ENCODE results near the gene PORCN. TPM values are rescaled to one million over a fixed set of nuclear protein-coding genes. Genes with fewer than 3 reads are reported as not detected.

Gene PORCN
- total and polyA plus RNA-seq, 9 of the 15 experiments (the other 6 are each of a cell fraction or from before 2014, with no cell fraction given), result 0.34 to 5.1 (median 2.8) TPM

DNA sequence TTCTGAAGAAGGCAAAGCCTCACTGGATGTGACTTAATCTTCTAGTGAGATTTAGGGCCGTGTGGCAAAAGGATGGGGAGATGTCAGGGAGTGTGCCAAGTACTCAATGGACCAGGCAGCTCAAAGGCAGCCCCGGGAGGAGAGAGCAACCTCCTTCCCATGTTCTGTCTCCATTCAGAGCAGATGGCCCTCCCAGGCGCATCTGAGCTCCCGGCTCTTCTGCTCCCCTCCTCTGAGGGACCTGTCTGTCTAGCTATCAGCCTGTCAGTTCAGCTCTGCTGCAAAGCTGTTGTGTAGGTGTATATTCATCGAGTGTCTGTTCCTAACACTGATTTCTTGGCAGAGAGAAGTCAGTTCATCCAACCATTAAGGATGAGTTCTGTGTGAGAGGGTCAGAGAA is 10.9 kb upstream of the PORCN start (continued):
- TF ChIP-seq, protein P1, sequence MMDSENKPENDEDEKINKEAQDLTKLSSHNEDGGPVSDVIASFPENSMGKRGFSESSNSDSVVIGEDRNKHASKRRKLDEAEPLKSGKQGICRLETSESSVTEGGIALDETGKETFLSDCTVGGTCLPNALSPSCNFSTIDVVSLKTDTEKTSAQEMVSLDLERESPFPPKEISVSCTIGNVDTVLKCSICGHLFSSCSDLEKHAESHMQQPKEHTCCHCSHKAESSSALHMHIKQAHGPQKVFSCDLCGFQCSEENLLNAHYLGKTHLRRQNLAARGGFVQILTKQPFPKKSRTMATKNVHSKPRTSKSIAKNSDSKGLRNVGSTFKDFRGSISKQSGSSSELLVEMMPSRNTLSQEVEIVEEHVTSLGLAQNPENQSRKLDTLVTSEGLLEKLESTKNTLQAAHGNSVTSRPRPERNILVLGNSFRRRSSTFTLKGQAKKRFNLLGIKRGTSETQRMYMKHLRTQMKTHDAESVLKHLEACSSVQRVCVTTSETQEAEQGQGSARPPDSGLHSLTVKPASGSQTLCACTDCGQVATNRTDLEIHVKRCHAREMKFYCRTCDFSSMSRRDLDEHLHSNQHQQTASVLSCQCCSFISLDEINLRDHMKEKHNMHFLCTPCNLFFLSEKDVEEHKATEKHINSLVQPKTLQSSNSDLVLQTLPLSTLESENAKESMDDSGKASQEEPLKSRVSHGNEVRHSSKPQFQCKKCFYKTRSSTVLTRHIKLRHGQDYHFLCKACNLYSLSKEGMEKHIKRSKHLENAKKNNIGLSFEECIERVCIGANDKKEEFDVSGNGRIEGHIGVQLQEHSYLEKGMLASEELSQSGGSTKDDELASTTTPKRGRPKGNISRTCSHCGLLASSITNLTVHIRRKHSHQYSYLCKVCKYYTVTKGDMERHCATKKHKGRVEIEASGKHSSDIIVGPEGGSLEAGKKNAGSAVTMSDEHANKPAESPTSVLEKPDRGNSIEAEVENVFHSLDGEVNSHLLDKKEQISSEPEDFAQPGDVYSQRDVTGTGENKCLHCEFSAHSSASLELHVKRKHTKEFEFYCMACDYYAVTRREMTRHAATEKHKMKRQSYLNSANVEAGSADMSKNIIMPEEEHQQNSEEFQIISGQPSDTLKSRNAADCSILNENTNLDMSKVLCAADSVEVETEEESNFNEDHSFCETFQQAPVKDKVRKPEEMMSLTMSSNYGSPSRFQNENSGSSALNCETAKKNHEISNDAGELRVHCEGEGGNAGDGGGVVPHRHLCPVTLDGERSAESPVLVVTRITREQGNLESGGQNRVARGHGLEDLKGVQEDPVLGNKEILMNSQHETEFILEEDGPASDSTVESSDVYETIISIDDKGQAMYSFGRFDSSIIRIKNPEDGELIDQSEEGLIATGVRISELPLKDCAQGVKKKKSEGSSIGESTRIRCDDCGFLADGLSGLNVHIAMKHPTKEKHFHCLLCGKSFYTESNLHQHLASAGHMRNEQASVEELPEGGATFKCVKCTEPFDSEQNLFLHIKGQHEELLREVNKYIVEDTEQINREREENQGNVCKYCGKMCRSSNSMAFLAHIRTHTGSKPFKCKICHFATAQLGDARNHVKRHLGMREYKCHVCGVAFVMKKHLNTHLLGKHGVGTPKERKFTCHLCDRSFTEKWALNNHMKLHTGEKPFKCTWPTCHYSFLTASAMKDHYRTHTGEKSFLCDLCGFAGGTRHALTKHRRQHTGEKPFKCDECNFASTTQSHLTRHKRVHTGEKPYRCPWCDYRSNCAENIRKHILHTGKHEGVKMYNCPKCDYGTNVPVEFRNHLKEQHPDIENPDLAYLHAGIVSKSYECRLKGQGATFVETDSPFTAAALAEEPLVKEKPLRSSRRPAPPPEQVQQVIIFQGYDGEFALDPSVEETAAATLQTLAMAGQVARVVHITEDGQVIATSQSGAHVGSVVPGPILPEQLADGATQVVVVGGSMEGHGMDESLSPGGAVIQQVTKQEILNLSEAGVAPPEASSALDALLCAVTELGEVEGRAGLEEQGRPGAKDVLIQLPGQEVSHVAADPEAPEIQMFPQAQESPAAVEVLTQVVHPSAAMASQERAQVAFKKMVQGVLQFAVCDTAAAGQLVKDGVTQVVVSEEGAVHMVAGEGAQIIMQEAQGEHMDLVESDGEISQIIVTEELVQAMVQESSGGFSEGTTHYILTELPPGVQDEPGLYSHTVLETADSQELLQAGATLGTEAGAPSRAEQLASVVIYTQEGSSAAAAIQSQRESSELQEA (IDR thresholded peaks at IDR 0.05; ENCODE audit: low read depth), result no peak
- no peak for TF ChIP-seq SMAD1 (IDR thresholded peaks at IDR 0.05; ENCODE audit: low read depth, low read length, partially characterized antibody)
- TF ChIP-seq, protein P2, sequence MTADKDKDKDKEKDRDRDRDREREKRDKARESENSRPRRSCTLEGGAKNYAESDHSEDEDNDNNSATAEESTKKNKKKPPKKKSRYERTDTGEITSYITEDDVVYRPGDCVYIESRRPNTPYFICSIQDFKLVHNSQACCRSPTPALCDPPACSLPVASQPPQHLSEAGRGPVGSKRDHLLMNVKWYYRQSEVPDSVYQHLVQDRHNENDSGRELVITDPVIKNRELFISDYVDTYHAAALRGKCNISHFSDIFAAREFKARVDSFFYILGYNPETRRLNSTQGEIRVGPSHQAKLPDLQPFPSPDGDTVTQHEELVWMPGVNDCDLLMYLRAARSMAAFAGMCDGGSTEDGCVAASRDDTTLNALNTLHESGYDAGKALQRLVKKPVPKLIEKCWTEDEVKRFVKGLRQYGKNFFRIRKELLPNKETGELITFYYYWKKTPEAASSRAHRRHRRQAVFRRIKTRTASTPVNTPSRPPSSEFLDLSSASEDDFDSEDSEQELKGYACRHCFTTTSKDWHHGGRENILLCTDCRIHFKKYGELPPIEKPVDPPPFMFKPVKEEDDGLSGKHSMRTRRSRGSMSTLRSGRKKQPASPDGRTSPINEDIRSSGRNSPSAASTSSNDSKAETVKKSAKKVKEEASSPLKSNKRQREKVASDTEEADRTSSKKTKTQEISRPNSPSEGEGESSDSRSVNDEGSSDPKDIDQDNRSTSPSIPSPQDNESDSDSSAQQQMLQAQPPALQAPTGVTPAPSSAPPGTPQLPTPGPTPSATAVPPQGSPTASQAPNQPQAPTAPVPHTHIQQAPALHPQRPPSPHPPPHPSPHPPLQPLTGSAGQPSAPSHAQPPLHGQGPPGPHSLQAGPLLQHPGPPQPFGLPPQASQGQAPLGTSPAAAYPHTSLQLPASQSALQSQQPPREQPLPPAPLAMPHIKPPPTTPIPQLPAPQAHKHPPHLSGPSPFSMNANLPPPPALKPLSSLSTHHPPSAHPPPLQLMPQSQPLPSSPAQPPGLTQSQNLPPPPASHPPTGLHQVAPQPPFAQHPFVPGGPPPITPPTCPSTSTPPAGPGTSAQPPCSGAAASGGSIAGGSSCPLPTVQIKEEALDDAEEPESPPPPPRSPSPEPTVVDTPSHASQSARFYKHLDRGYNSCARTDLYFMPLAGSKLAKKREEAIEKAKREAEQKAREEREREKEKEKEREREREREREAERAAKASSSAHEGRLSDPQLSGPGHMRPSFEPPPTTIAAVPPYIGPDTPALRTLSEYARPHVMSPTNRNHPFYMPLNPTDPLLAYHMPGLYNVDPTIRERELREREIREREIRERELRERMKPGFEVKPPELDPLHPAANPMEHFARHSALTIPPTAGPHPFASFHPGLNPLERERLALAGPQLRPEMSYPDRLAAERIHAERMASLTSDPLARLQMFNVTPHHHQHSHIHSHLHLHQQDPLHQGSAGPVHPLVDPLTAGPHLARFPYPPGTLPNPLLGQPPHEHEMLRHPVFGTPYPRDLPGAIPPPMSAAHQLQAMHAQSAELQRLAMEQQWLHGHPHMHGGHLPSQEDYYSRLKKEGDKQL (CRISPR knock-in tag; IDR thresholded peaks at IDR 0.05; ENCODE audit: borderline replicate concordance), result no peak
- no peak for TF ChIP-seq ZNF561 (CRISPR knock-in tag; conservative IDR thresholded peaks at IDR 0.05)
